NCI-H1105 (cell line): Measurements from ENCODE around the gene C19orf25.
A peak's percentile ranks its signal among the peaks of the same experiment; 100 is the strongest.
"Not testable (repeated sequence)": the region's sequence is repeated elsewhere in the genome, so short reads cannot be mapped to it uniquely, and the experiment has no call there.

ENCODE experiments used
- DNase-seq: peaks from one replicate; lab custom pipeline; 2025; lab: John Stamatoyannopoulos, UW

The C19orf25 gene

DNA sequence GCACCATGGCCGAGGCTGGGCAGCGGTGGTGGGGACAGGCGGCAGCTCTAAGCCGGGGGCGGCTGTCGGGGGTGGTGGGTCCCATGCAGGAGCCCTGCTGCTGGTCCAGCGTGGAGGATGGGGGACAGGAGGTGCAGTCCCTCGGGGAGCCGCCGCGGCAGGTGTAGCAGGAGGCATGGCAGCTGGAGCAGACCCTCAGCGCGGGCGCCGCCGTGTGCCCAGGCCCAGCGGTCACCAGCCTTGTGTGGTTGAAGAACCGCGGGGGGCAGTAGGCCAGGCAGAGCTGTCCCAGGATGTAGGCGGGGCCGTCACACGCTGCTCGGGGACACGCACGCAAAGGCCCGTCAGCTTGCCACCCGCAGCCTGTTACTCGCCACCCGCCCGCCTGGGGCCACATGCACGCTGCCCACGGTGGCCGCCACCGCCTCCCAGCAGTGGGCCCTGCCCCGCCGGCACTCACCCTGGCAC lies 2.9 kb upstream of the C19orf25 start:
- DNase-seq = no peak

- no peak for DNase-seq
Observed at GRCh38 chr19:1481224-1481892, 2.3 kb upstream of the C19orf25 start.

DNA sequence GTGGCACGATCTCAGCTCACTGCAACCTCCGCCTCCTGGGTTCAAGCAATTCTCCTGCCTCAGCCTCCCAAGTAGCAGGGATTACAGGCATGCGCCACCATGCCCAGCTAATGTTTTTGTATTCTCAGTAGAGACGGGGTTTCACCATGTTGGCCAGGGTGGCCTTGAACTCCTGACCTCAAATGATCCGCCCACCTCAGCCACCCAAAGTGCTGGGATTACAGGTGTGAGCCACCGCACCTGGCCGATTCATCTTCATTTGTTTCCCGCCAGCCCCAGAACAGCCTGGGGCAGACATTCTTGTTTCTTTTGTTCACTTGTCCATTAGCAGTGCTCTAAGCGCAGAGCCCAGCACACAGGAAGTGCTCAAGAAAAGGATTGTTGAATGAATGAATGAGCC lies 2.0 kb downstream of the C19orf25 start:
- not testable (repeated sequence) for DNase-seq

DNA sequence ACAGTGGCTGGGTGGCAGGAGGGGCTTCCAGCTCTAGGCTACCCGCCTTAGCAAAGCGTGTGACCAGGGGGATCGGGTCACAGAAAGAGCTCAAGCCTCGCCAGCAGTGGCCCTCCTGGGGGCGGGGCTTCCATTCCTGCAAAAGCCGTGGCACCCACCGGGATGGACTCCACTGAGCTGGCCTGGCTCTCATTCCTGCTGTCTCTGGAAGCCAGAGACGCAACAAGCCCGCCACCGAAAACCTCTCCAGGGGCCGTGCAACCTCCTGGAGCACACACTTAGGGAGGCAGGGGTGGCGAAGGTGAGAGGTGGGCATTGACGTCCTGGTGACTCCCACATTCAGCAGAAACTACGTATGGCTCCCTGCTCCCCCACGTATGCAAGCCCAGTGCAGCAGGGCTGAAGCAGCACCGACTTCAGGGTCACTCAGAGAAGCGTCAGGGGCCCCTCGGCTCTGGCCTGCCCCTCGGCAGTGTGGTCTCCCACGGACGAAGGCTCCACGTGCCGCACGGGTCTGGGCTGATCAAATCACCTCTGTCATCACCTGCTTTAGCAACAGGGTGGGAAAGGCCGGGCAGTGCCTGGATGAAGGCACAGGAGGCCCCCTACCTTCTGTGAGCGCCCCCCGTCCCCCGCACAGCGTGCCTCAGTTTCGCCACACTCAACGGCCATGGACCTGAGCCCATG lies 3.1 kb downstream of the C19orf25 start:
- no peak for DNase-seq

DNA sequence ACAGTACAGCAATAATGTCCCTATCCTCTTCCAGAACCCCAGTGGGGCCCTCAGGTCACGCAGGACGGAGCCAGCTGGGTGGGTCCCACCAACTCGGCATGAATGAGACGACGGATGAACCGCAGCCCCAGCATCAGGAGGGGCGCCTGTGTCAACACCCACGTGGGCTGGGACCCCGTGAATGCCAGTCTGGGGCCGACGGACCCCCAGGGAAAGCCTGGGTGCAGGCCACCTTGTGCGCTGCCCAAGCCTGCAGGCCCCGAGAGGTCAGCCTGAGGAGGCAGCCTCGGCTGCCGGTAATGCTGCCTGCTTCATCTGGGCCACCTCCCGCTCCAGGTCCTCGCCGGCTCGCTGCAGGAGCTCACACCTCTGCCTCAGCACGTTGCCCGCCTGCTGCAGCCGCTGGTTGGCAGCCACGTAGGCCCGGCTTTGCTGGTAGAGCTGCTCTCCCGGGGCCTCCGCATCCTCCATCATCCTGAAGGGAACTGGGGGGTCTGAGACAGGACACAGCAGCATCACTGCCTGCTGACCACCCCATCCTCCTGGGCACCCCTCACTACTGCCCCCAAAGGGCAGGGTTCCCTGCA lies 4.2 kb downstream of the C19orf25 start:
- no peak for DNase-seq

- no peak for DNase-seq
Observed at GRCh38 chr19:1474011-1474764, 4.8 kb downstream of the C19orf25 start.

GRCh38 chr19:1473085-1473851 lies 5.7 kb downstream of the C19orf25 start:
- no peak for DNase-seq

- no peak for DNase-seq
Observed at GRCh38 chr19:1472231-1473084, 6.6 kb downstream of the C19orf25 start.

- DNase-seq = no peak
Observed at GRCh38 chr19:1471515-1472160, 7.4 kb downstream of the C19orf25 start.

- peak; percentile 65 for DNase-seq
Observed at GRCh38 chr19:1471010-1471514, 8.0 kb downstream of the C19orf25 start.

- peak; percentile 82 for DNase-seq
Observed at GRCh38 chr19:1470305-1471009, 8.6 kb downstream of the C19orf25 start.

DNA sequence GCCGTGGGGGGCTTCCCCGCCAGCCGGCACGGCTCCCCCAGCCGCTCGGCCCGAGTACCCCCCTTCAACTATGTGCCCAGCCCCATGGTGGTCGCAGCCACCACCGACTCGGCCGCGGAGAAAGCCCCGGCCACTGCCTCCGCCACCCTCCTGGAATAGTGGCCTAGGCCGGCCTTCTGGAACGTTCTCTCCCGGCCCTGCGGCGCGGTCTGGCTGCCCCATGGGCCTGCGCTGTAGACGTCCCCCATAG lies 9.0 kb downstream of the C19orf25 start:
- DNase-seq = no peak

GRCh38 chr19:1469255-1470054 lies 9.6 kb downstream of the C19orf25 start:
- DNase-seq = peak; percentile 28

GRCh38 chr19:1468821-1469254 lies 10.2 kb downstream of the C19orf25 start:
- DNase-seq = no peak

DNA sequence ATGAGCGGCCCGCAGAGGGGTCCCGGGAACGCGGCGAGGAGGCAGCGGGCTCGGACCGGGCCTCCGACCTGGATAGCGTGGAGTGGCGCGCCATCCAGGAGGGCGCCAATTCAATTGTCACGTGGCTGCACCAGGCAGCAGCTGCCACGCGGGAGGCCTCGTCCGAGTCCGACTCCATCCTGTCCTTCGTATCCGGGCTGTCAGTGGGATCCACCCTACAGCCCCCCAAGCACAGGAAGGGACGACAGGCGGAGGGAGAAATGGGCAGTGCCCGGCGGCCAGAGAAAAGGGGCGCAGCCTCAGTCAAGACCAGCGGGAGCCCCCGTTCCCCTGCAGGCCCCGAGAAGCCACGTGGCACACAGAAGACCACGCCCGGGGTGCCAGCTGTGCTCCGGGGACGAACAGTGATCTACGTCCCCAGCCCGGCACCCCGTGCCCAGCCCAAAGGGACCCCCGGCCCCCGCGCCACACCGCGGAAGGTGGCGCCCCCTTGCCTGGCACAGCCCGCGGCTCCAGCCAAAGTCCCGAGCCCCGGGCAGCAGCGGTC lies 10.7 kb downstream of the C19orf25 start:
- no peak for DNase-seq

- DNase-seq = no peak
Observed at GRCh38 chr19:1467490-1468273, 11.3 kb downstream of the C19orf25 start.

DNA sequence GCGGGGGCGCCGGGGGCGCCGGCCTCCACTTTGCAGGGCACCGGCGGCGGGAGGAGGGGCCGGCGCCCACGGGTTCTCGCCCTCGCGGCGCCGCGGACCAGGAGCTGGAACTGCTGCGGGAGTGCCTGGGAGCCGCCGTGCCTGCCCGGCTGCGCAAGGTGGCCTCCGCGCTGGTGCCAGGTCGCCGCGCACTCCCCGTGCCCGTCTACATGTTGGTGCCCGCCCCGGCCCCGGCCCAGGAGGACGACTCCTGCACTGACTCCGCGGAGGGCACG lies 11.9 kb downstream of the C19orf25 start:
- DNase-seq = no peak
